GM23338 (cell line): ENCODE results near the gene SYT17. TPM values are rescaled to one million over a fixed set of nuclear protein-coding genes. Genes with fewer than 3 reads are reported as not detected.

Experiments
- ATAC-seq: fragments of 200-7000 bp; cut with Tn5 transposase; 3 replicates; pipeline ENCODE4 v1.9.1; 2020
- DNase-seq: peaks from one replicate; pipeline ENCODE4 v3.0.0-alpha.2; 2015; ENCODE audit warnings: low spot score
- H2AFZ ChIP-seq: fragments of 200-600 bp; sonication (generic); 2 replicates; pipeline ENCODE4 v1.8.0; 2016; ENCODE audit warnings: antibody characterized with exemption, mild to moderate bottlenecking, moderate library complexity
- H3F3A ChIP-seq: fragments of 200-600 bp; sonication (generic); replicated peaks from 2 replicates; pipeline ENCODE4 v1.8.0; 2017; ENCODE audit warnings: antibody characterized with exemption, mixed run types, low read depth
- H3K27ac ChIP-seq: fragments of 200-600 bp; sonication (generic); 2 replicates; pipeline ENCODE4 v1.6.1; 2016; ENCODE audit warnings: low read depth
- H3K27me3 ChIP-seq: fragments of 200-600 bp; sonication (generic); 2 replicates; pipeline ENCODE4 v1.8.0; 2016; ENCODE audit warnings: mild to moderate bottlenecking, mixed run types, moderate library complexity; ENCODE audit not compliant: insufficient read depth
- H3K36me3 ChIP-seq: fragments of 200-600 bp; sonication (generic); 2 replicates; pipeline ENCODE4 v1.8.0; 2016; ENCODE audit warnings: mild to moderate bottlenecking; ENCODE audit not compliant: insufficient read depth
- H3K4me1 ChIP-seq: fragments of 200-600 bp; sonication (generic); 2 replicates; pipeline ENCODE4 v1.8.0; 2016; ENCODE audit warnings: mild to moderate bottlenecking, moderate library complexity; ENCODE audit not compliant: insufficient read depth
- H3K4me2 ChIP-seq: fragments of 200-600 bp; sonication (generic); 2 replicates; pipeline ENCODE4 v1.7.1; 2017; ENCODE audit warnings: mixed run types
- H3K4me3 ChIP-seq: fragments of 200-600 bp; sonication (generic); 2 replicates; pipeline ENCODE4 v1.6.1; 2016; ENCODE audit warnings: mixed run types
- H3K79me2 ChIP-seq: fragments of 200-600 bp; sonication (generic); replicated peaks from 2 replicates; pipeline ENCODE4 v1.8.0; 2017; ENCODE audit warnings: mild to moderate bottlenecking; ENCODE audit not compliant: insufficient read depth
- H3K9me2 ChIP-seq: fragments of 200-600 bp; sonication (generic); 2 replicates; pipeline ENCODE4 v1.8.0; 2017; ENCODE audit not compliant: insufficient read depth
- H4K20me1 ChIP-seq: fragments of 200-600 bp; sonication (generic); replicated peaks from 2 replicates; pipeline ENCODE4 v1.8.0; 2017; ENCODE audit warnings: mild to moderate bottlenecking; ENCODE audit not compliant: insufficient read depth
- H3K27ac Mint-ChIP-seq: 2 replicates; pipeline ENCODE4 v1.8.0; 2020; ENCODE audit warnings: inconsistent platforms, mild to moderate bottlenecking, moderate library complexity, mixed read lengths
- H3K27me3 Mint-ChIP-seq: 3 replicates; pipeline ENCODE4 v1.8.0; 2022; ENCODE audit warnings: low read depth, mild to moderate bottlenecking, moderate library complexity, mixed read lengths, inconsistent platforms; ENCODE audit not compliant: insufficient read depth, poor library complexity
- H3K36me3 Mint-ChIP-seq: 3 replicates; pipeline ENCODE4 v1.8.0; 2021; ENCODE audit warnings: low read depth, mild to moderate bottlenecking, inconsistent platforms, moderate library complexity, mixed read lengths
- H3K4me1 Mint-ChIP-seq: 3 replicates; pipeline ENCODE4 v1.8.0; 2020; ENCODE audit warnings: mild to moderate bottlenecking, inconsistent platforms, mixed read lengths
- H3K4me3 Mint-ChIP-seq: 3 replicates; pipeline ENCODE4 v1.8.0; 2021; ENCODE audit warnings: moderate library complexity, mild to moderate bottlenecking, inconsistent platforms, mixed read lengths
- H3K9me3 Mint-ChIP-seq: 3 replicates; pipeline ENCODE4 v1.8.0; 2020; ENCODE audit warnings: moderate library complexity, mild to moderate bottlenecking, inconsistent platforms, mixed read lengths
- CREB1 ChIP-seq: fragments of 250-450 bp; sonication (Bioruptor Pico); IDR thresholded peaks from 2 replicates; pipeline ENCODE4 v1.5.0; 2020; ENCODE audit warnings: low read depth, mild to moderate bottlenecking, moderate library complexity
- ETS1 ChIP-seq: IDR thresholded peaks from 2 replicates; pipeline ENCODE4 v1.6.1; 2016; ENCODE audit warnings: antibody characterized with exemption
- EZH2 ChIP-seq: fragments of 200-600 bp; sonication (generic); IDR thresholded peaks from one replicate; pipeline ENCODE4 v1.8.0; 2017; ENCODE audit warnings: antibody characterized with exemption, mild to moderate bottlenecking, low read depth; ENCODE audit not compliant: unreplicated experiment
- EZH2phosphoT487 ChIP-seq: fragments of 200-600 bp; sonication (generic); IDR thresholded peaks from one replicate; pipeline ENCODE4 v1.8.1; 2018; ENCODE audit warnings: antibody characterized with exemption; ENCODE audit not compliant: unreplicated experiment
- JUNB ChIP-seq: IDR thresholded peaks from one replicate; pipeline ENCODE4 v1.6.1; 2016; ENCODE audit warnings: antibody characterized with exemption; ENCODE audit not compliant: unreplicated experiment
- NANOG ChIP-seq: IDR thresholded peaks from 2 replicates; pipeline ENCODE4 v1.6.1; 2016; ENCODE audit warnings: antibody characterized with exemption, borderline replicate concordance
- POLR2AphosphoS5 ChIP-seq: IDR thresholded peaks from 2 replicates; pipeline ENCODE4 v1.6.1; 2016; ENCODE audit warnings: antibody characterized with exemption, low read depth
- STAT1 ChIP-seq: IDR thresholded peaks from one replicate; pipeline ENCODE4 v1.6.1; 2016; ENCODE audit warnings: antibody characterized with exemption; ENCODE audit not compliant: unreplicated experiment
- ZNF114 ChIP-seq: fragments of 250-450 bp; sonication (Bioruptor Pico); IDR thresholded peaks from 2 replicates; pipeline ENCODE4 v1.5.0; 2020; ENCODE audit warnings: mild to moderate bottlenecking, moderate library complexity
- ZNF331 ChIP-seq: fragments of 250-450 bp; sonication (Bioruptor Pico); IDR thresholded peaks from 2 replicates; pipeline ENCODE4 v1.5.0; 2020; ENCODE audit warnings: low read depth, mild to moderate bottlenecking, moderate library complexity
- polyA plus RNA-seq: library from polyadenylated mRNA; unstranded; fragments of >200 nt; fragmentation: Nextera tagmentation; extraction: Ambion mirVana; gene quantifications from 2 replicates; pipeline ENCODE4 v1.2.1, GENCODE V29; 2016
- total RNA-seq: library from RNA; depleted of rRNA; stranded (reverse); fragments of >200 nt; shearing (Covaris generic); gene quantifications from 2 replicates; pipeline ENCODE4 v1.2.3, GENCODE V29; 2014
- TF ChIP-seq, protein P1 (sequence below): fragments of 250-450 bp; sonication (Bioruptor Pico); IDR thresholded peaks from 2 replicates; pipeline ENCODE4 v1.5.0; 2020; ENCODE audit warnings: mild to moderate bottlenecking, moderate library complexity
- TF ChIP-seq, protein P2 (sequence below), 2 experiments: fragments of 200-600 bp in 1 of 2; sonication (generic) in 1 of 2; conservative IDR thresholded peaks; 2 replicates each; pipeline versions ENCODE4 v1.5.1 to v1.6.1; 2016 to 2017; ENCODE audit warnings: antibody characterized with exemption in 2 of 2, low read depth in 2 of 2, mild to moderate bottlenecking in 2 of 2, moderate library complexity in 1 of 2
- TF ChIP-seq, protein P3 (sequence below): IDR thresholded peaks from one replicate; pipeline ENCODE4 v1.6.1; 2018; ENCODE audit warnings: antibody characterized with exemption; ENCODE audit not compliant: unreplicated experiment

SYT17 gene
- total and polyA plus RNA-seq, 2 experiments from 2014 or later = 5.3 to 9.5 TPM

GRCh38 chr16:19264123-19264673 is 96.2 kb downstream of the SYT17 start:
- H3K9me2 ChIP-seq = peaks cover 7% of the 10 kb centered on the region
- TF ChIP-seq ETS1 (no peak), STAT1 (no peak), NANOG (no peak), CREB1 (no peak), JUNB (no peak), ZNF114 (CRISPR knock-in tag) (no peak), EZH2phosphoT487 (no peak), POLR2AphosphoS5 (no peak), EZH2 (no peak), ZNF331 (CRISPR knock-in tag) (no peak)
- TF ChIP-seq, protein P1, sequence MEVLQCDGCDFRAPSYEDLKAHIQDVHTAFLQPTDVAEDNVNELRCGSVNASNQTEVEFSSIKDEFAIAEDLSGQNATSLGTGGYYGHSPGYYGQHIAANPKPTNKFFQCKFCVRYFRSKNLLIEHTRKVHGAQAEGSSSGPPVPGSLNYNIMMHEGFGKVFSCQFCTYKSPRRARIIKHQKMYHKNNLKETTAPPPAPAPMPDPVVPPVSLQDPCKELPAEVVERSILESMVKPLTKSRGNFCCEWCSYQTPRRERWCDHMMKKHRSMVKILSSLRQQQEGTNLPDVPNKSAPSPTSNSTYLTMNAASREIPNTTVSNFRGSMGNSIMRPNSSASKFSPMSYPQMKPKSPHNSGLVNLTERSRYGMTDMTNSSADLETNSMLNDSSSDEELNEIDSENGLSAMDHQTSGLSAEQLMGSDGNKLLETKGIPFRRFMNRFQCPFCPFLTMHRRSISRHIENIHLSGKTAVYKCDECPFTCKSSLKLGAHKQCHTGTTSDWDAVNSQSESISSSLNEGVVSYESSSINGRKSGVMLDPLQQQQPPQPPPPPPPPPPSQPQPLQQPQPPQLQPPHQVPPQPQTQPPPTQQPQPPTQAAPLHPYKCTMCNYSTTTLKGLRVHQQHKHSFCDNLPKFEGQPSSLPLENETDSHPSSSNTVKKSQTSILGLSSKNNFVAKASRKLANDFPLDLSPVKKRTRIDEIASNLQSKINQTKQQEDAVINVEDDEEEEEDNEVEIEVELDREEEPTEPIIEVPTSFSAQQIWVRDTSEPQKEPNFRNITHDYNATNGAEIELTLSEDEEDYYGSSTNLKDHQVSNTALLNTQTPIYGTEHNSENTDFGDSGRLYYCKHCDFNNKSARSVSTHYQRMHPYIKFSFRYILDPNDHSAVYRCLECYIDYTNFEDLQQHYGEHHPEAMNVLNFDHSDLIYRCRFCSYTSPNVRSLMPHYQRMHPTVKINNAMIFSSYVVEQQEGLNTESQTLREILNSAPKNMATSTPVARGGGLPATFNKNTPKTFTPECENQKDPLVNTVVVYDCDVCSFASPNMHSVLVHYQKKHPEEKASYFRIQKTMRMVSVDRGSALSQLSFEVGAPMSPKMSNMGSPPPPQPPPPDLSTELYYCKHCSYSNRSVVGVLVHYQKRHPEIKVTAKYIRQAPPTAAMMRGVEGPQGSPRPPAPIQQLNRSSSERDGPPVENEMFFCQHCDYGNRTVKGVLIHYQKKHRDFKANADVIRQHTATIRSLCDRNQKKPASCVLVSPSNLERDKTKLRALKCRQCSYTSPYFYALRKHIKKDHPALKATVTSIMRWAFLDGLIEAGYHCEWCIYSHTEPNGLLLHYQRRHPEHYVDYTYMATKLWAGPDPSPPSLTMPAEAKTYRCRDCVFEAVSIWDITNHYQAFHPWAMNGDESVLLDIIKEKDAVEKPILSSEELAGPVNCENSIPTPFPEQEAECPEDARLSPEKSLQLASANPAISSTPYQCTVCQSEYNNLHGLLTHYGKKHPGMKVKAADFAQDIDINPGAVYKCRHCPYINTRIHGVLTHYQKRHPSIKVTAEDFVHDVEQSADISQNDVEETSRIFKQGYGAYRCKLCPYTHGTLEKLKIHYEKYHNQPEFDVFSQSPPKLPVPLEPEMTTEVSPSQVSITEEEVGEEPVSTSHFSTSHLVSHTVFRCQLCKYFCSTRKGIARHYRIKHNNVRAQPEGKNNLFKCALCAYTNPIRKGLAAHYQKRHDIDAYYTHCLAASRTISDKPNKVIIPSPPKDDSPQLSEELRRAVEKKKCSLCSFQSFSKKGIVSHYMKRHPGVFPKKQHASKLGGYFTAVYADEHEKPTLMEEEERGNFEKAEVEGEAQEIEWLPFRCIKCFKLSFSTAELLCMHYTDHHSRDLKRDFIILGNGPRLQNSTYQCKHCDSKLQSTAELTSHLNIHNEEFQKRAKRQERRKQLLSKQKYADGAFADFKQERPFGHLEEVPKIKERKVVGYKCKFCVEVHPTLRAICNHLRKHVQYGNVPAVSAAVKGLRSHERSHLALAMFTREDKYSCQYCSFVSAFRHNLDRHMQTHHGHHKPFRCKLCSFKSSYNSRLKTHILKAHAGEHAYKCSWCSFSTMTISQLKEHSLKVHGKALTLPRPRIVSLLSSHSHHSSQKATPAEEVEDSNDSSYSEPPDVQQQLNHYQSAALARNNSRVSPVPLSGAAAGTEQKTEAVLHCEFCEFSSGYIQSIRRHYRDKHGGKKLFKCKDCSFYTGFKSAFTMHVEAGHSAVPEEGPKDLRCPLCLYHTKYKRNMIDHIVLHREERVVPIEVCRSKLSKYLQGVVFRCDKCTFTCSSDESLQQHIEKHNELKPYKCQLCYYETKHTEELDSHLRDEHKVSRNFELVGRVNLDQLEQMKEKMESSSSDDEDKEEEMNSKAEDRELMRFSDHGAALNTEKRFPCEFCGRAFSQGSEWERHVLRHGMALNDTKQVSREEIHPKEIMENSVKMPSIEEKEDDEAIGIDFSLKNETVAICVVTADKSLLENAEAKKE (CRISPR knock-in tag) = no peak
- TF ChIP-seq, protein P2, sequence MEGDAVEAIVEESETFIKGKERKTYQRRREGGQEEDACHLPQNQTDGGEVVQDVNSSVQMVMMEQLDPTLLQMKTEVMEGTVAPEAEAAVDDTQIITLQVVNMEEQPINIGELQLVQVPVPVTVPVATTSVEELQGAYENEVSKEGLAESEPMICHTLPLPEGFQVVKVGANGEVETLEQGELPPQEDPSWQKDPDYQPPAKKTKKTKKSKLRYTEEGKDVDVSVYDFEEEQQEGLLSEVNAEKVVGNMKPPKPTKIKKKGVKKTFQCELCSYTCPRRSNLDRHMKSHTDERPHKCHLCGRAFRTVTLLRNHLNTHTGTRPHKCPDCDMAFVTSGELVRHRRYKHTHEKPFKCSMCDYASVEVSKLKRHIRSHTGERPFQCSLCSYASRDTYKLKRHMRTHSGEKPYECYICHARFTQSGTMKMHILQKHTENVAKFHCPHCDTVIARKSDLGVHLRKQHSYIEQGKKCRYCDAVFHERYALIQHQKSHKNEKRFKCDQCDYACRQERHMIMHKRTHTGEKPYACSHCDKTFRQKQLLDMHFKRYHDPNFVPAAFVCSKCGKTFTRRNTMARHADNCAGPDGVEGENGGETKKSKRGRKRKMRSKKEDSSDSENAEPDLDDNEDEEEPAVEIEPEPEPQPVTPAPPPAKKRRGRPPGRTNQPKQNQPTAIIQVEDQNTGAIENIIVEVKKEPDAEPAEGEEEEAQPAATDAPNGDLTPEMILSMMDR (conservative IDR thresholded peaks at IDR 0.05; ENCODE audit: low read depth in 2 of 2) = no peak
- TF ChIP-seq, protein P3, sequence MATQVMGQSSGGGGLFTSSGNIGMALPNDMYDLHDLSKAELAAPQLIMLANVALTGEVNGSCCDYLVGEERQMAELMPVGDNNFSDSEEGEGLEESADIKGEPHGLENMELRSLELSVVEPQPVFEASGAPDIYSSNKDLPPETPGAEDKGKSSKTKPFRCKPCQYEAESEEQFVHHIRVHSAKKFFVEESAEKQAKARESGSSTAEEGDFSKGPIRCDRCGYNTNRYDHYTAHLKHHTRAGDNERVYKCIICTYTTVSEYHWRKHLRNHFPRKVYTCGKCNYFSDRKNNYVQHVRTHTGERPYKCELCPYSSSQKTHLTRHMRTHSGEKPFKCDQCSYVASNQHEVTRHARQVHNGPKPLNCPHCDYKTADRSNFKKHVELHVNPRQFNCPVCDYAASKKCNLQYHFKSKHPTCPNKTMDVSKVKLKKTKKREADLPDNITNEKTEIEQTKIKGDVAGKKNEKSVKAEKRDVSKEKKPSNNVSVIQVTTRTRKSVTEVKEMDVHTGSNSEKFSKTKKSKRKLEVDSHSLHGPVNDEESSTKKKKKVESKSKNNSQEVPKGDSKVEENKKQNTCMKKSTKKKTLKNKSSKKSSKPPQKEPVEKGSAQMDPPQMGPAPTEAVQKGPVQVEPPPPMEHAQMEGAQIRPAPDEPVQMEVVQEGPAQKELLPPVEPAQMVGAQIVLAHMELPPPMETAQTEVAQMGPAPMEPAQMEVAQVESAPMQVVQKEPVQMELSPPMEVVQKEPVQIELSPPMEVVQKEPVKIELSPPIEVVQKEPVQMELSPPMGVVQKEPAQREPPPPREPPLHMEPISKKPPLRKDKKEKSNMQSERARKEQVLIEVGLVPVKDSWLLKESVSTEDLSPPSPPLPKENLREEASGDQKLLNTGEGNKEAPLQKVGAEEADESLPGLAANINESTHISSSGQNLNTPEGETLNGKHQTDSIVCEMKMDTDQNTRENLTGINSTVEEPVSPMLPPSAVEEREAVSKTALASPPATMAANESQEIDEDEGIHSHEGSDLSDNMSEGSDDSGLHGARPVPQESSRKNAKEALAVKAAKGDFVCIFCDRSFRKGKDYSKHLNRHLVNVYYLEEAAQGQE = no peak

More at GRCh38 chr16:19264123-19264673, 96.2 kb downstream of the SYT17 start:
- H3K4me1 Mint-ChIP-seq = no peaks in the 10 kb centered on the region
- no peak overlapping the region for H3K4me3 Mint-ChIP-seq
- H4K20me1 ChIP-seq = no peaks in the 10 kb centered on the region
- H2AFZ ChIP-seq = no peak overlapping the region
- H3F3A ChIP-seq = no peaks in the 10 kb centered on the region
- DNase-seq (no peak), ATAC-seq (no peak)
- no peaks in the 10 kb centered on the region for H3K79me2 ChIP-seq
- no peak overlapping the region for H3K4me3 ChIP-seq
- peaks cover 6% of the 10 kb centered on the region for H3K27me3 Mint-ChIP-seq
- peaks cover 3% of the 10 kb centered on the region; the same call in 2 of the 3 replicates for H3K9me3 Mint-ChIP-seq
- no peaks in the 10 kb centered on the region for H3K4me1 ChIP-seq
- H3K27ac ChIP-seq = no peak overlapping the region
- H3K27ac Mint-ChIP-seq = peak overlapping the region; percentile 66
- peaks cover 8% of the 10 kb centered on the region for H3K36me3 Mint-ChIP-seq
- H3K27me3 ChIP-seq = no peaks in the 10 kb centered on the region
- no peak overlapping the region for H3K4me2 ChIP-seq
- H3K36me3 ChIP-seq = no peaks in the 10 kb centered on the region
